Measurements from ENCODE around the gene AGAP1. TPM values are rescaled to one million over a fixed set of nuclear protein-coding genes. Genes with fewer than 3 reads are reported as not detected.

Gene AGAP1
- polyA plus RNA-seq, 3 donors = 3.7 to 7.1 (median 6.3) TPM

DNA sequence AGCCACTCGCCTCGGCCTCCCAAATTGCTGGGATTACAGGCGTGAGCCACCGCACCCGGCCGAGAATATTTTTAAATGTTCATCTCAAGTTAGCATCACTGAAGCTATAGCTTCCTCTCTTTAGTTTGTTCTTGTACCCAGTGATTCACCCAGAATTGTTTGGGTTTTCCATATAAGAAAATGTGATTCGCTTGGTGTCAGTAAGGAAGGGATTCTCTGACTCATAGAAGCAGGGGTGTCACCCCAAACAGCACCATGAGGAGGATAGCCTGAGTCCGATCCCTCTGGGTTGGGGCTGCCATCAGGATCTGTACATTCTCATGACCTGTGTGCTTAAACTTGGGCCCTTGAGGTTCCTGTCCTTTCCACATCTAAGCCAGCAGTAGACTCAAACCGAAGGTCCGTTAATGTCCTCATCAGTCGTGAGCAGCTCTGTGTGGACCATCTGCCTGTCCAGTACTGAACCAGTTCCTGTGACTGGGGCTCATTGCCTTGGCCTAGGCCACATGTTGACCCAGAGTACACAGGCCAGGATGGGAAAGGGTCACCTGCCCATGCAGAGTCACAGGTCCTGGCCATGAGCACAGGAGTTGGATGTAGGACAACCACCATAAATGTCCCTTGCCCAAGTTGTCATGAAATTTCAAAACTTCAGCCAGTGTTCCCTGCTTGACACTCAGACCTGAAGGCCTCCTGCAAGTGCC is 362.5 kb downstream of the AGAP1 start:
- 95 to 97% (median 97%) methylated on average over 11 of the region's 11 CpGs for WGBS, 3 donors

DNA sequence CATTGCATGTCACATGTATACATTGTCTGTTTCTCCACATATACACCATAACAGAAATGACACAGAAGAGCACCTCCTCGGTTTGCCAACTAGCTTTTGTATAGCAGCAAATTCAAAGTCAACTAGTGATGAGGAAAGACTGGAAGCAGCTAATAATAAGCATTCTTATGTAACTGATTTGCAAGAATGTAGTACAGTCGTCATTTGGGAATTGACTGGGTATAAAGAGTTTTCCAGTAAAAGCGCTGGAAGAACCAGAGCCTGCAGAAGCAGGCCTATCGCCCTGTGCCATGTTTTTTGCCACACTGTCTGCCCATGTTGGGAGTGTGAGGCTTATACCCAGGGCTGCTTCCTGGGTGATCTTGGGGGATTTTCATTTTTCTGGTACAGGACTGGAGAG is 363.8 kb downstream of the AGAP1 start:
- whole genome bisulfite sequencing, 3 donors = 82 to 91% (median 83%) methylated on average over 4 of the region's 4 CpGs
- H3K27ac ChIP-seq (ENCODE audit: low read depth, low read length) = no peak overlapping the region

More for the DNA sequence above, 362.5 kb downstream of the AGAP1 start:
- no peak overlapping the region for H3K27ac ChIP-seq (ENCODE audit: low read depth, low read length)

DNA sequence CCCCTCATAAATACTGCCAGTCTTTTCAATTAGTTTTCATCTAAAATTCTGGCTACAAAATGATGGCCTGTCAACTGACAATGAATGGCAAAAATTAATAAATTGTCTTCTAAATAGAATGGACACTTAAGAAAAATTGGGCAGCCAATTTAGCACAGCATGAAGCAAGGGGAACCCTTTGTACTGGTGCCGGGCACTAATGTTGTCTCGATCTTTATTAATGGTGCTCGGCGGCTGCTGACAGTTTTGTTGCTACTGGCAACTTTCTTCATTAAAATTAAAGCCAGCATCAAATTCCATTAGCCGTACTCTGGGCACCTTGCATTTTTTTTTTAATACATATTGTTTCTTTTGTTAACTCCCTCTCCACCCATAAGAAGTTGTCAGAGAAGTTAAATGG is 365.0 kb downstream of the AGAP1 start:
- no peak overlapping the region for H3K27ac ChIP-seq (ENCODE audit: low read depth, low read length)
- 87 to 93% (median 88%) methylated on average over 5 of the region's 5 CpGs for WGBS, 3 donors

DNA sequence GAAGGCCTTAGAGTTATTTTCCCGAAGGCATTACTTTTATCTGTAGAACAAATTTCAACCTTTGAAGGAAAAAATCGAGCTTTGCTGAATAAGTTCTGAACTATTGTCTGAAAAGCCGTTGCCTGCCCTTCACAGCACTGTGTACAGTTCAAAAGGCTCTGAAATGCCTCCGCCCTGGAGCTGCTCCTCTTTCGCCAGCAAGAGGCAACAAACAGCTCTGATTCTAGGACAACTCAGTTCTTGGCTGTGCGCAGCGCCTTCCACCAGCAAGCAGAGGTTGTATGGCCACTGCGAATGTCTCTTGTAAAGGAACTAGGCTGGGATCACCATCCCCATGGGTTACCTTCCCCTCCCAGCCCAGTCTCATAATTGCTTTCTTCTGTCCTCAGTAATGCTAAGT is 365.8 kb downstream of the AGAP1 start:
- 72 to 95% (median 86%) methylated on average over 8 of the region's 8 CpGs for WGBS, 3 donors
- no peak overlapping the region for H3K27ac ChIP-seq (ENCODE audit: low read depth, low read length)

DNA sequence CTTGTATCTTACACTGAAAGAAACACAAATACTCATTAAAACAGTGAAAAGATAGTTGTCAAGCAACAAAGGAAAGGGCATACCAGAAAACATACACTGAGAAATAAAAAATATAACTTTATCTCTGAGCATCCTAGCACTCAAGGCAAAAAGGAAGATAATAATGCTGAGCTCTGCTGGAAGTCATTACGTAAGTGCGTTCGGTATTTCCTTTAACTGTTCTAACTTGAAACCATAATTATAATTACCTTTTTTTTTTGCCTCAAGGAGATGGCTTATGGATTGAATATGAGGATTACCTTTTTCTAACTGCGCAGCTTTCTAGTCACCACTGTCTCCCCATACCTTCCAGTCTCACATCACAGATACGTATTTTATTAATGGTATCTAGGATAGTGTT is 366.3 kb downstream of the AGAP1 start:
- H3K27ac ChIP-seq (ENCODE audit: low read depth, low read length) = no peak overlapping the region
- 71 to 89% (median 74%) methylated on average over 5 of the region's 5 CpGs for WGBS, 3 donors

DNA sequence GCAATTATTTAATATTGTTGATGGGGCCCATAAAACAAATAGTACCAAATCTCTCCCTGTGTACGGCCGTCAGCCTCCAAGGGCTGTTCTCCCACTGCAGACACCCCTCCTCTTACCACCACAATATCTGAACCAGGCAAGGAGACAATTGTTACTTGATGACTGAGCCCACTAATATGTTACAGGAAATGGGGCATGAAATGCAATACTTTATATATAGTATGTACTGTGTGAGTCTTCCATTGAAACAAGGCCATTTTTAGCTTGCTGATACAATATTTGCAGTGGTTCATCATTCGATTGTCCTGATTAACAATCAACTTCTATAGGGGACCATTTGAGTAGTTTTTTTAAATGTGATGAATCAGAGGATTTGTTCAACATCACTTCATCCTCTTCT is 367.0 kb downstream of the AGAP1 start:
- H3K27ac ChIP-seq (ENCODE audit: low read depth, low read length) = no peak overlapping the region
- WGBS, 3 donors = 72 to 89% (median 86%) methylated on average over 3 of the region's 3 CpGs

DNA sequence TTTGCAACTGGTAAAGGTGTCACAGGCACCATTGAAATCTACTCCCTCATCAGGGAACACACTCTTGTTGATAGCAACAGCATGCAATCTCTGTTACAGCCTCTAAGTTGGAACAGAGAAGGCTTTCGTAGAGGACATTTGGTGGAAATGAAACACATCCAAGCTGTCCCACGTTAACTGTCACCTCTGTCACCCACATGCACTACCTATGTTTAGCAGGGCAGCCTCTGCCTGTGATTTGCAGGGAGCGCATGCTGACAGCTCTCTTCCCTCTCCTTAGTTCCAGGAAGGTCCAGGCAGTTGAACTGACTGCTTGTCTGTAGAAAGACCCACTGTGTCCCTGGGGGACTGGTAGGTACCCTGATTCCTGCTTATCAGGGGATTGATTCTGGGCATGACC is 367.5 kb downstream of the AGAP1 start:
- WGBS, 3 donors = 87 to 99% (median 88%) methylated on average over 3 of the region's 3 CpGs
- no peak overlapping the region for H3K27ac ChIP-seq (ENCODE audit: low read depth, low read length)

DNA sequence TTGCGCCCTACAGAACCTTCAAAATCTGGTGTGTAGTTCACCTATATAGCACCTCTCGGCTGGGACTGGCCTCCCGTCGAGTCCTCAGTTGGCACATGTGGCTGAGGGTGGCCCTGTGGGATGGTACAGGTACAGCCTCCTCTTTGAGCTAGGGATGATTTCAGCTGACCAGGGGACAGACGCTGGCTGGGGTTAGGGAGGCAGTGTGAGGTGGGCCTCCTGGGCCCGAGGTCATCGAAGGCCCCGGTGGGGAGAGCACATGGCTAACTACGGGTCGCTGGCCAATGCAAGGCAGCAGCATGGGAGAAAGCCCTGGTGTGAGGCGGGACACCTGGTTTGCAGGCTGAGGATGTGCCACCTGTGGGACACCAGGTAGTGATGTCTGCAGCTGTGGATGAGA is 369.6 kb downstream of the AGAP1 start:
- H3K27ac ChIP-seq (ENCODE audit: low read depth, low read length) = no peak overlapping the region
- 96 to 97% (median 96%) methylated on average over 11 of the region's 11 CpGs for WGBS, 3 donors

DNA sequence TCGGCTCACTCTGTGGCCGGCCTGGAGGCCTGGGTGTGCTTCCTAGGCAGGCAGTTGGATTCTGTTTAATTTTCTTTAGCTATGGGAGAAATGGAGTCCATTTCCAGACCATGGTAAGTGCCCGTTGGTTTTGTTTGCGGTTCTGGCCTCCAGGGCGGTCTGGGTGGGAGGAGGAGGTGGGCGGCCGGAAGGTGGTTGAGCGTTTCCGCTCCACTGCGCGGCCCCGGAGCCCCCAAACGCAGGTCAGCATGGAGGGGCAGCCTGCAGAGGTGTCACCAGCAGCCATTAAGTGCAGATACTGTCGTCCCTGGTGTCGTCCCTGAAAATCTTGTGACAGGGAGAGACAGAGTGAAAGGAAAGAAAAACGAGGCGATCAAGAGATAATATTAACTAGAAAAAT is 370.5 kb downstream of the AGAP1 start:
- no peak overlapping the region for H3K27ac ChIP-seq (ENCODE audit: low read depth, low read length)
- WGBS, 3 donors = 71 to 87% (median 76%) methylated on average over 17 of the region's 17 CpGs

DNA sequence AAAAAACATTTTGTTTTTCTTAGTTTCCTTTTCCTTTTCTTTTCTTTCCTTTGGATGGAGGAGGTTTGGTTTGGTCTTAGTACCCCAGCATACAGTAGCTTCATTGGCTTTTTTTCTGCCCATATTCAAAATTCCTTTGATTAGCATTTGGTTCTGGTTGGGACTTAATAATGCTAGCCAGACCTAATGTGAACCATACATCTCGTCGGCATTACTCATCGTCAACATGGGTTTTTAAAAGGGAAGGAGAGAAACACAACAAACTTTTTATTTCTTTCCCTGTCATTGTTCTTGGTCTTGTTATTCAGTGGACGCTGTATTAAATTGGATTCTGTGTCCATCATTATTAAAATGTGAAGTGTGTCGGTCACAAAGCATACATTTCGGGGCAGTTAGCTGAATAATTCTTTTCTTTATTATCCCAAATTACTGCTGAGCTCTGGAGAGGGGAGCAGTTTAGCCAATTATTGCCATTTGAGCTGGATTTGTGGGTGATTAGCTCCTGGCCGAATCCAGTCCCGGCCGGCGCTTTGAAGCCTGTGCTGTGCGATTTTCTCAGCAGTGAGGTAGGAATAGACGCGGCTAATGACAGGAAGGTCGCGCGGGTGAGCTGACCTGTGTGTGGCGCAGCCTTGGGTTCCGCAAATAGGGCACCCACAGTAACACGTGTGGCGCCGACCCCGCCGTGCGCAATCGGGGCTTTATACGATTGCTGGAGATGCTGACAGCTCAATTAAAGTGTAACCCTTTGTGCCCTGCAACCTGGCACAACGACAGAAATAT is 371.1 kb downstream of the AGAP1 start:
- 60 to 73% (median 66%) methylated on average over 27 of the region's 27 CpGs for WGBS, 3 donors
- no peak overlapping the region for H3K27ac ChIP-seq (ENCODE audit: low read depth, low read length)

DNA sequence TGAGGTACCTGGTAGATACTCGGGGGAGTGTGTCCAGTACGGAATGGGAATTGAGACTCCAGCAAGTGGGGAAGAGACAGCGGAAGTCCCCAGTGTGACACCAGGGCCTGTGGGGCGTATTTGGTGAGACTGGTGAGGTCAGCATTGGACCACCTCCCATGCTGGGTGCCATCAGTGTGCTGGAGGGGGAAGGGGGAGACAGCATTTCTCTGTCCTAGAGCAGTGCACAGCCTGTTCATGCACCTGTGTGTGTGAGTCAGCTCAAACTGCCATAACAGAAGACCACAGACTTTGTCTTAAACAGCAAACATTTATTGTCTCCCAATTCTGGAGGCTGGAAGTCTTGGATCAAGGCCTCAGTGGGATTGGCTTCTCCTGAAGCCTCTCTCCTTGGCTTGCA is 372.5 kb downstream of the AGAP1 start:
- no peak overlapping the region for H3K27ac ChIP-seq (ENCODE audit: low read depth, low read length)
- WGBS, 3 donors = 94 to 98% (median 96%) methylated on average over 4 of the region's 4 CpGs

DNA sequence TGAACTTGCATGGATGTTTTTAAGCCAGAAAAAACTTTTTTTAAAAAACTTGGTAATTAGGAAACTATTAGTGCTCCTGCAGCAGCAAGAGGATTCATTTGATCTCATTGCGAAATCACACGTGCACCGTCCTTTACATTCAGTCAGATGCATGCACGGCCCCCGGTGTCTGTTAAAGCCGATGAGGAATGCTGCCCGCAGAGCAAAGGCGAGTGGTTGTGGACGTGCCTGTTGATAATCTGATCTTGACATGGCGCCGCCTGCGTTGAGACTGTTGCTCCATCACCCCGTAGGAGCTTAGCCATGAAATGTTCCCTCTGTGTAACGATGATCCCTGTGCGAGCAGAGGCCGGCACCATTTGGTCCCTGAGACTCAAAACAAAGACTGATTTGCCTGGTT is 374.4 kb downstream of the AGAP1 start:
- H3K27ac ChIP-seq (ENCODE audit: low read depth, low read length) = no peak overlapping the region
- 70 to 84% (median 70%) methylated on average over 16 of the region's 16 CpGs for WGBS, 3 donors

DNA sequence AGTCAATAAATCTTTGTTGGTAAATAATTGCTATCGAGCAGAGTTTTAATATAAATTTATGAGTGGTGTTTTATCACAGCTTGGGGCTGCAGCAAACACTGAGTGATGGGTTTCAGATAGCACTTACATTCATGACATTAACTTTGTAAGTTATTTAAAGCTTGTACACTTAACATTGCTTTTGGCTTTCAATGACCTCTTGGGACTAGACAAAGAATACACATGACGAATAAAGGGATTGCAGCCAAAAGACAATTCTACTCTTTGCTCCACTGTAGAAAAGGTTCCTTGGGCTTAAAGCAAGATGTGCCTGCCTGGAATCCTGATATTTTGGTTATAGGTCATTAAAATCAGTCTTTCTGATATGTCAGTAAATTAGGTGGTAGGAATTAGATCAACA is 374.8 kb downstream of the AGAP1 start:
- no peak overlapping the region for H3K27ac ChIP-seq (ENCODE audit: low read depth, low read length)
- 58 to 85% (median 62%) methylated on average over 2 of the region's 2 CpGs for WGBS, 3 donors

DNA sequence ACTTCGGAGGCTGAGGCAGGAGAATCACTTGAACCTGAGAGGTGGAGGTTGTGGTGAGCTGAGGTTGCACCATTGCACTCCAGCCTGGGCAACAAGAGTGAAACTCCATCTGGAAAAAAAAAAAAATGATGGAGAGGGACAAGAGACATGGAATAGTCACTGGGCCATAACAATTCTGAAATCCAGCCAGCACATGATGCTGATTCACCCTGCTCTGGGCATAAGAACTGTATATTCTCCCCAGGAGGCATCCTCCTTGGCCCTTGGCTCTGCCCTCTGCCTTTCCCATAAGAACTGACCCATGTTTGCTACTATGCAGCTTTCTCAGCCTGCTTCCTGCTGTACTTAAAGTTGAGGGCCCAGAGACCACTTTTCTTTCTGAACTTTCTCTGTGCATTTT is 376.7 kb downstream of the AGAP1 start:
- 83 to 100% (median 91%) methylated on average over 1 of the region's 1 CpG for WGBS, 3 donors
- H3K27ac ChIP-seq (ENCODE audit: low read depth, low read length) = no peak overlapping the region

DNA sequence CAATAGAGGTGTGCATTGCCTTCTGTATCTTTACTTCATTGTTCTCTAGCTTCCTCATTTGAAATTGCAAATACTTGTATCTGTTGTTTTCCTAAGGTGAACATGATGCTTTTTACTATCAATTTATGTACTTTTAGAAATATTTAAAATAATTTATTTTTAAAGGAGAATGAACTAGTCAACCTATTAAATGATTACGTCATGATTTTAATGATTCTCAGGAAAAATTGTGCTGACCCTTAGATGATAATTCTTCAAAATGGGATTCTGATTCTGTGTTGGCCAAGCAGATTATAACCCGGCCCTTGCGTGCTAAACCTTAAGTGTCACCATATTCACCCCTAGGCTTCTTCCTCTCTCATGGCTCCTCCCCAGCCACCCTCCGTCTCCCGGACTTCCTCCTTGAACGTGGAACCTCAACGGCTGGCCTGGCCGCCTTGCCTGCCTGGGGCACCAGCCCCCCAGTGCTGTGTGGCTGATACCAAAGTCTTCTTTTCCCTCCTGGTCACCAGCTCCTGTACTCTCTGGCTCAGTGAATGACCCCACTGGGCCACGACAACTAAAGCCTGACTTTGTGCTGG is 382.3 kb downstream of the AGAP1 start:
- H3K27ac ChIP-seq (ENCODE audit: low read depth, low read length) = no peak overlapping the region
- 80 to 97% (median 83%) methylated on average over 9 of the region's 9 CpGs for WGBS, 3 donors

DNA sequence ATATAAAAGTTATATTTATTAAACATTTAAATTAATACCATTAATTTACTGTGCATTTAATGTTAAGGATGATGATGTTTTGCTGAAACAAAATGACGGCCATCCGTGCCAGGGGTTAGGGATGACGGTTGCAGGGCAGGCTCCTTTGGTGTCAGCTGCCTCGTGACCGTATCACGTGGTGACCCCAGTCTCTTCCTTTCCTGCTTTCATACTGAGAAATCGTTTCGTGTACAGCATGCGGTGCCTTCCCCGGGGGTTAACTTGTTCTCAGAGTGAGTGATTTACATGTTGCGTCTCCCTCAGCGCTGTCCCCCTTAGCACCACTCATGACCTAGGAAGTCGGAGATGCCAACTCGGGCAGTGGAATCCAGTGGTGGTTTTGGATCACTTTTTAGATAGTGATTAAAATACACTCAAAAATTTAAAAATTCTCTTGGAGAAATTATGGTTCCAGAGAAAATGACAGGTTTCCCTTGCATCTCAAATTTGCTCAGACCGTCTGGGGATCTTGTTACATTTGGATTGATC is 383.5 kb downstream of the AGAP1 start:
- no peak overlapping the region for H3K27ac ChIP-seq (ENCODE audit: low read depth, low read length)
- 75 to 89% (median 78%) methylated on average over 15 of the region's 15 CpGs for WGBS, 3 donors

DNA sequence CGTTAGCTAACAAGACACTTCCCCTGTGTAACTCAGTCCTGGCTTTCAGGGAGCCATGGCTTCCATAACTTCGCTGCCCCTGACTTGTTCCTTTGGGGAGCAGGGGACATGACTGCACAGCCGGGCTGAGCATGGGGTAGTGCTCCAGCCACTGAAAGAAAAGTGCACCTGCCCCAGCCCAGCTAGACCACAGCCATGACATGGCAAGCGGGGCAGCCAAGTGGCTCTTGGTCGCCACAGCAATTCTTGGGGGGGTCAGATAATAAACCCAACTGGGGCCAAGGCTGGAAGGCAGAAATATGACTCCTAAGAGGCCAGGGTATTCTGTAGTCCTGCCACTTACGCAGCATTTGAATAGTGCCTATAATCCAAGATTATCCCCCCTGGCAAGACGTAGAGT is 385.3 kb downstream of the AGAP1 start:
- 96 to 98% (median 97%) methylated on average over 7 of the region's 7 CpGs for WGBS, 3 donors
- no peak overlapping the region for H3K27ac ChIP-seq (ENCODE audit: low read depth, low read length)

DNA sequence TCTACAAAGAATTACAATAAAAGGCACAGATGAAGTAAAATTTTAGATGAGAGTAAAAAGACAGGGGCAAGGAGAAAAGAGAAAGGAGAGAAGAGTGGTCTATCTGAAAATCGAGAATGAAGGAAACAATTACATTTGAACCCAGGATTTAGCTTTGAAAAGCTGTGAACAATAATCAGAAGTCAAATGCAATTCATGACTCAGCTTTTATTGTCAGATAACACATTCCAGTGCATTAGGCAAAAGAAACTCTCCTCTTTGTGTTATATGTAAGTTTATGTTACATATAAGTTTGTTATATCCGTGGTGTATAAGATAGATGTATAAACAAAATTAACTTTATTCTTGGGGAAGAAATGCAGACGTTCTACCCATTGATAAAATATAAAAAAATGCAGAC is 389.8 kb downstream of the AGAP1 start:
- 89 to 93% (median 92%) methylated on average over 3 of the region's 3 CpGs for WGBS, 3 donors
- H3K27ac ChIP-seq (ENCODE audit: low read depth, low read length) = no peak overlapping the region

DNA sequence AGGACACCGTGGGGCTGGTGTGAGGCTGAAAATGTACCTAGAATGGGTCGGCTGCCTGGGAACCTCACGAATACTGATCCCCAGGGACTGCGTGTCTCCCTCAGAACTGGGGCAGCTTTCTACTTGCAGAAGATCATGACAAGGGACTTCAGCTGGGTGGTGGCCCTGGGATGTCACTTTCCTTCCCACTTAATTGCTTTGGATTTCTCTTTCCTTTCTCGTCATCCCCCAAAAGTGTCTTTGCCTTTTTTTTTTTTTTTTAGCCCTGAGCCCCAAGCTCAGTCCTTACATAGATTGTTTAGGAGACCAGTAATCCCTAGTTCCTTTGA is 395.4 kb downstream of the AGAP1 start:
- WGBS, 3 donors = 93 to 96% (median 94%) methylated on average over 4 to 5 of the region's 5 CpGs
- no peak overlapping the region for H3K27ac ChIP-seq (ENCODE audit: low read depth, low read length)
